ENCODE data around the gene SCRG1. TPM values are rescaled to one million over a fixed set of nuclear protein-coding genes. Genes with fewer than 3 reads are reported as not detected.

The SCRG1 gene
- total RNA-seq, 1 donor: 7.6 TPM

- Histone ChIP-seq H3K9me3 (ENCODE audit: low read depth, low read length) (no peaks in the 10 kb centered on the region), H3K27ac (ENCODE audit: low read depth, low read length) (no peak overlapping the region), H3K4me2 (ENCODE audit: insufficient read depth, low read length) (peak overlapping the region; percentile 48), H3K4me3 (ENCODE audit: insufficient read depth, low read length) (no peak overlapping the region), H3K36me3 (ENCODE audit: insufficient read depth, low read length) (no peaks in the 10 kb centered on the region), H3K4me1 (ENCODE audit: insufficient read depth, low read length) (peaks cover 6% of the 10 kb centered on the region), H4K20me1 (ENCODE audit: insufficient read depth, low read length) (no peaks in the 10 kb centered on the region), H3K79me2 (ENCODE audit: insufficient read depth, low read length) (peaks cover 17% of the 10 kb centered on the region), H3K27me3 (ENCODE audit: insufficient read depth, low read length) (no peaks in the 10 kb centered on the region), H2AFZ (ENCODE audit: low read length) (peak overlapping the region; percentile 78)
- peak; percentile 83 for DNase-seq (ENCODE audit: insufficient read length, low spot score, missing footprints)
- no peak for TF ChIP-seq CTCF (IDR thresholded peaks at IDR 0.05; ENCODE audit: extremely low read depth, low read depth, low read length)
Observed at GRCh38 chr4:173367946-173368345, 31.0 kb downstream of the SCRG1 start.

GRCh38 chr4:173367285-173367684 is 31.6 kb downstream of the SCRG1 start:
- Histone ChIP-seq H3K9me3 (ENCODE audit: low read depth, low read length) (no peaks in the 10 kb centered on the region), H3K4me2 (ENCODE audit: insufficient read depth, low read length) (no peak overlapping the region), H4K20me1 (ENCODE audit: insufficient read depth, low read length) (no peaks in the 10 kb centered on the region), H3K4me1 (ENCODE audit: insufficient read depth, low read length) (peaks cover 6% of the 10 kb centered on the region), H3K36me3 (ENCODE audit: insufficient read depth, low read length) (no peaks in the 10 kb centered on the region), H3K4me3 (ENCODE audit: insufficient read depth, low read length) (no peak overlapping the region), H3K27me3 (ENCODE audit: insufficient read depth, low read length) (no peaks in the 10 kb centered on the region), H3K79me2 (ENCODE audit: insufficient read depth, low read length) (peaks cover 11% of the 10 kb centered on the region), H2AFZ (ENCODE audit: low read length) (peak overlapping the region; percentile 7), H3K27ac (ENCODE audit: low read depth, low read length) (no peak overlapping the region)
- DNase-seq (ENCODE audit: insufficient read length, low spot score, missing footprints): peak; percentile 23
- TF ChIP-seq CTCF (IDR thresholded peaks at IDR 0.05; ENCODE audit: extremely low read depth, low read depth, low read length): no peak

GRCh38 chr4:173365359-173365996 is 33.4 kb downstream of the SCRG1 start:
- no peaks in the 10 kb centered on the region for H3K36me3 ChIP-seq (ENCODE audit: insufficient read depth, low read length)
- H3K4me1 ChIP-seq (ENCODE audit: insufficient read depth, low read length): peaks cover 6% of the 10 kb centered on the region
- no peaks in the 10 kb centered on the region for H3K9me3 ChIP-seq (ENCODE audit: low read depth, low read length)
- TF ChIP-seq CTCF (IDR thresholded peaks at IDR 0.05; ENCODE audit: extremely low read depth, low read depth, low read length): no peak
- H2AFZ ChIP-seq (ENCODE audit: low read length): no peak overlapping the region
- H3K27me3 ChIP-seq (ENCODE audit: insufficient read depth, low read length): no peaks in the 10 kb centered on the region
- no peak for DNase-seq (ENCODE audit: insufficient read length, low spot score, missing footprints)
- H3K4me3 ChIP-seq (ENCODE audit: insufficient read depth, low read length): no peak overlapping the region
- H3K79me2 ChIP-seq (ENCODE audit: insufficient read depth, low read length): no peaks in the 10 kb centered on the region
- no peak overlapping the region for H3K27ac ChIP-seq (ENCODE audit: low read depth, low read length)
- H4K20me1 ChIP-seq (ENCODE audit: insufficient read depth, low read length): no peaks in the 10 kb centered on the region
- no peak overlapping the region for H3K4me2 ChIP-seq (ENCODE audit: insufficient read depth, low read length)

- peaks cover 3% of the 10 kb centered on the region for H3K4me1 ChIP-seq (ENCODE audit: insufficient read depth, low read length)
- H3K27ac ChIP-seq (ENCODE audit: low read depth, low read length): no peak overlapping the region
- H4K20me1 ChIP-seq (ENCODE audit: insufficient read depth, low read length): no peaks in the 10 kb centered on the region
- H3K79me2 ChIP-seq (ENCODE audit: insufficient read depth, low read length): no peaks in the 10 kb centered on the region
- no peak overlapping the region for H3K4me2 ChIP-seq (ENCODE audit: insufficient read depth, low read length)
- H3K4me3 ChIP-seq (ENCODE audit: insufficient read depth, low read length): no peak overlapping the region
- H3K9me3 ChIP-seq (ENCODE audit: low read depth, low read length): no peaks in the 10 kb centered on the region
- no peaks in the 10 kb centered on the region for H3K27me3 ChIP-seq (ENCODE audit: insufficient read depth, low read length)
- no peak for TF ChIP-seq CTCF (IDR thresholded peaks at IDR 0.05; ENCODE audit: extremely low read depth, low read depth, low read length)
- no peak for DNase-seq (ENCODE audit: insufficient read length, low spot score, missing footprints)
- H2AFZ ChIP-seq (ENCODE audit: low read length): no peak overlapping the region
- H3K36me3 ChIP-seq (ENCODE audit: insufficient read depth, low read length): no peaks in the 10 kb centered on the region
Observed at GRCh38 chr4:173362666-173363065, 36.2 kb downstream of the SCRG1 start.
